NCI-H2107 (cell line): ENCODE data around the gene TMEM17.
A peak's percentile ranks its signal among the peaks of the same experiment; 100 is the strongest.
"Not testable (repeated sequence)": the region's sequence is repeated elsewhere in the genome, so short reads cannot be mapped to it uniquely, and the experiment has no call there.

Experiments
- DNase-seq: peaks from one replicate; lab custom pipeline; 2025; lab: John Stamatoyannopoulos, UW

TMEM17 gene

DNA sequence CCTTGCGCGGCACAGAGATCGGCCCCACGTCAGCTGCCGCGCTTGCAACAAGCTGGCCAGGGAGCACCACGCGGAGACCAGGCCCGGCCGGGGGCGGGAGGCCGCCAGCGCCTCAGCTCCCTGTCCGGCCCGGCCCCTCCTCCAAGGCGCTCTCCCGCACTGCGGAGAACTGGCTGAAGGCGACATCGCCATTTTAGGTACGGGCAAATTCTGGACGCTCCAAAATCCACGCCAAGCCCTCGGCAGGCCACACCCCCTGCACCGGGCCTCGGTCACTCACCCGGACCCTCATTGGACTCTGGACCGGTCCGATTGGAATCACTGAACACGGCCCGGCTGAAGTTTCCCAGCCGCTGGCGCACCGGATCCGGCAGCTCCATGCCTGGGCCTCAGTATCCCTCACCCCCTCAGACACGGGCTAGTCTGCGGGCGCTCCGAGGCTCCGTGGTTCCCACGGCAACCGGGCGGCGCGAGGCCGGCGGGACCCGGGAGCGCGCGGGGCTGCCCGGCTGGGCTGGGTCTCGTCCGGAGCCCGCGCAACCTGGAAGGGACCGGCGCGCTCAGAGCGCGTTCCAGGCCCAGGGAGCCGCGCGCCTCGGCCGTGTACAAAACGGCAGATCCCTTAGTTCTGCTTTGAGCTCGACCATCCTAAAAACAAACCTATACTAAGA lies at the start of gene TMEM17:
Gene TMEM17 (minus strand): TSS at position 446 of the 671 bp plus-strand sequence. CDS start 66 bp downstream, at position 380.
- DNase-seq, result peak; percentile 52

DNA sequence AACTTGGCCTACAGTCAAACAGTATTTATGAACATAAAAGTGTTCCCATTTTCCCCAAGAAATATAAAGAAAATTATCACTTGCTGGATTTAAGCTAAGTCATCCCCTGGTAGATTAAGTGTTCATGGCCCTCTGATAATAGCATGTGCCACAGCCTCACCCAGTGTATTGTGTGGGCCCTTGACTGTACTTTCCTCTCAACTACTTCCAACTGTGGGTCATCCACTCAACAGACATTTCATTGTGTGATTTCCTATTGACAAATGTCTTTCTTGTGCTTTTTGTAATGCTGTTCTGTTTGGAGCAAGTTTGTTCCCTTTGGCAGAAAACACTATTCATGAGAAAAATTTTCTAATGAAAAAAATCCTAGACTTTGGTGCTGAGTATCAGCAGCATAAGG lies 48.4 kb upstream of the TMEM17 start:
- no peak for DNase-seq

DNA sequence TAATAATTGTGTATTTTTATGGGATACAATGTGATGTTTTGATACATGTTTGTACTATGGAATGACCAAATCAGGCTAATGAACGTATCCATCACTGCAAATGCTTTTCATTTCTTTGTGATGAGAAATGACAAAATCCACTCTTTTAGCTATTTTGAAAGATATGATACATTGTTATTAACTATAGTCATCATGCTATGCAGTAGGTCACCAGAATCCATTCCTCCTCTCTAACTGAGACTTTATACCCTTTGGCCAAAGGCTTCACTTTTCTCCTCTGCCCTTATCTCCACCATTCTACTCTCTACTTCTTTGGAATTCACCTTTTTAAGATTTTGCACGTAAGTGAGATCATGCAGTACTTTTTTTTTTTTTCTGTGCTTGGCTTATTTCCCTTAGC lies 44.5 kb upstream of the TMEM17 start:
- no peak for DNase-seq

- no peak for DNase-seq
These were observed 41.9 kb upstream of the TMEM17 start for GRCh38 chr2:62547854-62548253.

DNA sequence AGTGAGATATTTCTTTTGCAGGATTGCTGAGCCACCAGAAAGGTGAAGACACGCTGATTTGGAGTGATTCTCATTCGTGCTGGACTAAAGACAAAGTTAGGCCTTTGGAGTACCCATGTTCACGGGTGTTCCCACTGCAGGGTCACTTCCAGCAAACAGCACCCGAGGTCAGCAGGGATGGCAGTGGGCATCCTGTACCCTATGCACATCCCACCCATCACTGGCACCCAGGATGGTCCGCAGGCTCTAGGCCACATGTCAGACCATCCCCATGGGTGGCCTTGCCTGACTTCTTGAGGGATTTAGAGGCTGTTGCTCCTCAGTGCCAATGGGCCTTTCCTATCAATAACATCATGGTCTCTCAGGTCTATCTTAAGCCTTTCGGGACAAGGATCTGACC lies 39.3 kb upstream of the TMEM17 start:
- no peak for DNase-seq

- no peak for DNase-seq
These were observed 34.6 kb upstream of the TMEM17 start for GRCh38 chr2:62540408-62541168.

GRCh38 chr2:62539606-62540407 lies 33.8 kb upstream of the TMEM17 start:
- no peak for DNase-seq

DNA sequence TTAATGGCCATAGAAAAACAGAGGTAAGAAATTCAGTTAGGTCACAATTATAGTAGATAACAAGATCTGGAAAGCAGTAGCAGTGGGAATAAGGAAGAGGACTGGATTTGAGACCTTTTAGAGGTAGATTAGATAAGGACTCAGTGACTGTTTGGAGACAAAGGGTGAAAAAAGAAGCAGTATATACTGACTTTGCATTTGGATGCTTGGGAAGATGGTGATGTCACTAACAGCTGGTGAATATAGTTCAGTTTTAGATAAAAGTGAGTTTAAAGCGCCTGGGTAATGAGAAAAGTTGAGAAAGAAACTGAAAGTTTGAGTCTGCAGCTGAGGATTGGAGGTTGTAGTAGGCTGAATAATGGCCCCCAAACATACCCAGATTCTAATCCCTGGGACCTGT lies 32.8 kb upstream of the TMEM17 start:
- DNase-seq, result no peak

- no peak for DNase-seq
These were observed 31.8 kb upstream of the TMEM17 start for GRCh38 chr2:62537814-62538213.

DNA sequence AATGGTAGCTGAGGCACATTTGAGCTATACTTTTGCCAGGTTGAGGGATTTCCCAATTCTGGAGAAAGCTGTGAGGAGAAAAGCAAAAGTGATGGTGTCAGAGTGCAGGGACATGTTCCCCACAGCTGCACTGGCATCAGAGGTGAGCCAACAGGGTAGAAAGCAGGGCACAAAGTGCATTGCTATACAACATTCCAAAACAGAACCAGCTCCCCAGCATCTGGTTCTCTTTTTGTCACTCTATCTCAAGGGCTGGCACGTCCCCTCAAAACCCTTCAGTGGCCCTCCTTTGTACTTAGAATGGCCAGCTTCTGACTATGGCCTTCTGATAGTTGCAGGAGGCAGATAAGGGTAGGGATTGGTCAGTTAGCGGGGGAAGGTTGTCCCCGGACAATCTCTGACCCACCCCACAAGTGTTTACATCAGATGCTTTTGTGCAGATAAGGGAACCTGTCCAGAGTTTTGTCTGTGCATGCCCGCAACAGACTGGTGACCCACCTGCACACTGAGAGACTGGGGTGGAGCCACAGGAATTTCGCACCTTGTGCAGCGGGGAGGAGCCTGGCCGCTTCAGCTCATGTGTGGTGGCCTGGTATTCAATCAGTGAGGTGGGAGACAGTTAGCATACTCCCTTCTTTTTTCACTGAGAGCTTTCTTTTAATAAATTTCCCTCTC lies 31.0 kb upstream of the TMEM17 start:
- no peak for DNase-seq

DNA sequence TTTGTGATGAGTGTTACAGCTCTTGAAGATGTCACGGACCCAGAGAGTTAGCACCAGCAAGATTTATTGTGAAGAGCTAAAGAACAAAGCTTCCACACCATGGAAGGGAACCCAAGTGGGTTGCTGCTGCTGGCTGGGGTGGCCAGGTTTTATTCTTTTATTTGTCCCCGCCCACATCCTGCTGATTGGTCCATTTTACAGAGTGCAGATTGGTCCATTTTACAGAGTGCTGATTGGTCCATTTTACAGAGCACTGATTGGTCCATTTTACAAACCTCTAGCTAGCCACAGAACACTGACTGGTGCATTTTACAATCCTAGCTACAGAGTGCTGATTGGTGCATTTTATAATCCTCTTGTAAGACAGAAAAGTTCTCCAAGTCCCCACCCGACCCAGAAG lies 29.5 kb upstream of the TMEM17 start:
- DNase-seq, result not testable (repeated sequence)

DNA sequence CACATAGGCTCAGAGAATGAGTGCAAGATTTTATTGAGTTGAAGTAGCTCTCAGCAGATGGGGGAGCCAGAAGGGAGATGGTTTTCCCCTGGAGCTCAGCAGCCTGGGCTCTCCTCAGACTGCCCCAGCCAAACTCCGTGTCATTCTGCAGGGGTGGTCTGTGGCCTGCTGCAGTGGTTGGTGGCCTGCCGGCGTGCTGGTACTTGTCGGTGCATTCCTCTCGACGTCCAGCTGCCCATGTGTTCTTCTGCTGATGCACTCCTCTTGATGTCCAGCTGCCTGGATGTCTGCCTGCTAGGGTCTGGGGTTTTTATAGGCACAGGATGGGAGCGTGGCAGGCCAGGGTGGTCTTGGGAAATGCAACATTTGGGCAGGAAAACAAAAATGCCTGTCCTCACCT lies 25.6 kb upstream of the TMEM17 start:
- no peak for DNase-seq

- DNase-seq, result no peak
These were observed 23.8 kb upstream of the TMEM17 start for GRCh38 chr2:62529758-62530157.

DNA sequence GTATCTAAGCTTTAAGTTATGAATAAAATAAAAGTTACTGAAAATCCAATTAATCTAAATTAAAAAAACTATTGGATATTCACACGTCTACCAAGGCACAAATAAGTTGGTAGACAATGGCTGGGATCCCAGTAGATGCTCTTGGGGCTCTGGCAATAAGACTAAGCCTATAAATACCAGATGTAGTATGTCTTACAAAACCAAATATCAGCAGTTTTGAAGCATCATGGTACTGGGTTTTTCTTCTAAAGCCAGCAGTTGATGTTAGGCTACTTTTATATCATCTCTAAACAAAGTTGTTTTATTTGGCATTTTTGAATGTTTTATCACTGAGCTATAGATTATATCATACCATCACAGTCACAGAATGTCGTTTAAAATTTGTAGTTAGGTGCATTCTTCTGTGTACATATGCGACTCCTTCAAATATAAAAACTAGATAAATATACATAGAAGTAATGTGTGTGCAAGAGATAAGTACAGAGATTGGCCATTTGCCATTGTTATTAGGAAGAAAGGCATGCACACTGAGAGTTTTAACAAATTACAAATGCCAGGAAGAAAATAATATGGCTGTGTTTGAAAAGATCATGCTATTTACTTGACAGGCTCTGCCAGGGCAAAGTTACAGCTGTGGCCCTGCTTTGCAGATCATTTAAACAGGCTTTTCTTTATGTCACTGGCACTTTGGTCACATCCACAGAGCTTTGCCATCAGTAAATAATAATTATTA lies 21.6 kb upstream of the TMEM17 start:
- DNase-seq, result no peak

- DNase-seq, result no peak
These were observed 20.8 kb upstream of the TMEM17 start for GRCh38 chr2:62526531-62527381.

- DNase-seq, result no peak
These were observed 19.7 kb upstream of the TMEM17 start for GRCh38 chr2:62525549-62526269.

DNA sequence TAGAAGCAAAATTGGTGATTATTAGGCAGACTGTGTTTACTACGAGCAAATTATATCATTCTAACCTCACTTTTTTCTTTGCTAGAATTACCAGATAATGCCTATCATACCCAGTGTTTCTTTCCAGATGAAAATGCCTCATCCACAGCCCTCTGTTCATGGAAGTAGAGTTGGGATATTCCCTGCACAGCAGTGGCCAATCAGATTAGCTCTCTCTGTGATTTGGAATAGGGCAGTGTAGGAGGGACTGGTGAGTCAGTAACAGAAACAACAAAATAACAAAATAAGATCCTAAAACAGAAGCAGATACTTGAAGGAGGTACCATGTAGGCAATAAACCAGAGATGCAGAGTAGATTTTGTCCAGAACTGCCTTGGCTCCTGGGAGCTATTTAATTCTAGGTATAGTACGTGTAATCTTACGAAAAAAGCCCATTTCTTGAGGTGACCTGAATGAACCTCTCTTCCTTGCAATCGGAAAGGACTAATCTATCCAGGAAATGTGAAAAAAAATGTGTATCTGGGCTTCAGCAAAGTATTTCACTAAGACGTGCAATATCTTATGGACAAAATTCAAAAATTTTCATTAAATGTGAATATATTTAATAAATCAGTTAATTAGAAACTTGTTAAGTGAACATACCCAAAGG lies 18.4 kb upstream of the TMEM17 start:
- no peak for DNase-seq

- not testable (repeated sequence) for DNase-seq
These were observed 15.1 kb upstream of the TMEM17 start for GRCh38 chr2:62521061-62521460.

GRCh38 chr2:62512384-62512783 lies 6.4 kb upstream of the TMEM17 start:
- no peak for DNase-seq
